Ovary (tissue), 3 donors: ENCODE results near the gene SLC39A11.

Experiments
- POLR2A ChIP-seq: fragments of 450-650 bp; IDR thresholded peaks from one replicate; pipeline ENCODE4 v1.6.1; 2017; ENCODE audit warnings: antibody characterized with exemption, mild to moderate bottlenecking, moderate library complexity
- TF ChIP-seq, protein P1 (sequence below), 3 donors: fragments of 450-650 bp in 2 of 3; fragments of 200-600 bp in 1 of 3; IDR thresholded peaks; one replicate each; pipeline versions ENCODE4 v1.5.1 to v1.8.0; 2016 to 2022; ENCODE audit warnings: antibody characterized with exemption in 3 of 3, mild to moderate bottlenecking in 1 of 3
- donor health status: DM: no; HTN: no; CAD: no.

DNA sequence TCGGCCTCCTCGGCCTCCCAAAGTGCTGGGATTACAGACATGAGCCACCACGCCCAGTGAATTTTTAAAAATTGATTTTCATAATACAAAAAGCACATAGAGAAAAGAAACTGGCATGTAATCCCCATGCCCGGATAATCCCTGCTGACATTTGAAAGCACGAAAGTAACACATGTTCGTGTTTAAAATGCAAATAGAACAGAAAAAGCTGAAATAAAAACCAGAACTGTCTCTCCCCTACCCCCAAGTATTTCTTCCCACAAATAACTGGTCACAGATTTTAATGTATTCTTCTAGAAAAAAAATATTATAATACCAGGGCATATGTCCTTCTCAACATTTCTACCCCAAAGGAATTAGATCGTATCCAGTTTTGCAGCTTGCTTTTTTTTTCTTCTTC is 222.9 kb downstream of the SLC39A11 start:
- TF ChIP-seq, protein P1, sequence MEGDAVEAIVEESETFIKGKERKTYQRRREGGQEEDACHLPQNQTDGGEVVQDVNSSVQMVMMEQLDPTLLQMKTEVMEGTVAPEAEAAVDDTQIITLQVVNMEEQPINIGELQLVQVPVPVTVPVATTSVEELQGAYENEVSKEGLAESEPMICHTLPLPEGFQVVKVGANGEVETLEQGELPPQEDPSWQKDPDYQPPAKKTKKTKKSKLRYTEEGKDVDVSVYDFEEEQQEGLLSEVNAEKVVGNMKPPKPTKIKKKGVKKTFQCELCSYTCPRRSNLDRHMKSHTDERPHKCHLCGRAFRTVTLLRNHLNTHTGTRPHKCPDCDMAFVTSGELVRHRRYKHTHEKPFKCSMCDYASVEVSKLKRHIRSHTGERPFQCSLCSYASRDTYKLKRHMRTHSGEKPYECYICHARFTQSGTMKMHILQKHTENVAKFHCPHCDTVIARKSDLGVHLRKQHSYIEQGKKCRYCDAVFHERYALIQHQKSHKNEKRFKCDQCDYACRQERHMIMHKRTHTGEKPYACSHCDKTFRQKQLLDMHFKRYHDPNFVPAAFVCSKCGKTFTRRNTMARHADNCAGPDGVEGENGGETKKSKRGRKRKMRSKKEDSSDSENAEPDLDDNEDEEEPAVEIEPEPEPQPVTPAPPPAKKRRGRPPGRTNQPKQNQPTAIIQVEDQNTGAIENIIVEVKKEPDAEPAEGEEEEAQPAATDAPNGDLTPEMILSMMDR (IDR thresholded peaks at IDR 0.05), result no peak
- TF ChIP-seq POLR2A, result no peak
